Uterus (tissue), 4 donors: ENCODE measurements around the gene TUBB1. TPM values are rescaled to one million over a fixed set of nuclear protein-coding genes. Genes with fewer than 3 reads are reported as not detected.

Source experiments
- DNase-seq, 2 donors: peaks; one replicate each; pipeline ENCODE4 v3.0.0-alpha.2; 2019 to 2020
- H3K27ac ChIP-seq, 2 donors: fragments of 200-600 bp; sonication (generic); 1 replicate in 1 of 2; 2 replicates in 1 of 2; pipeline ENCODE4 v1.5.1; 2016 to 2018
- H3K27me3 ChIP-seq, 2 donors: fragments of 200-600 bp; sonication (generic); one replicate each; pipeline ENCODE4 v1.5.1; 2018 to 2019; ENCODE audit warnings: control low read depth in 1 of 2
- H3K36me3 ChIP-seq, 2 donors: fragments of 200-600 bp; sonication (generic); one replicate each; pipeline ENCODE4 v1.5.1; 2019; ENCODE audit warnings: control low read depth in 1 of 2
- H3K4me1 ChIP-seq, 2 donors: fragments of 200-600 bp; sonication (generic); one replicate each; pipeline ENCODE4 v1.5.1; 2018 to 2019; ENCODE audit warnings: control low read depth in 1 of 2
- H3K4me3 ChIP-seq, 2 donors: fragments of 200-600 bp; sonication (generic); 1 replicate in 1 of 2; 2 replicates in 1 of 2; pipeline ENCODE4 v1.5.1; 2018 to 2019; ENCODE audit warnings: mild to moderate bottlenecking in 1 of 2
- H3K9me3 ChIP-seq, 2 donors: fragments of 200-600 bp; sonication (generic); one replicate each; pipeline ENCODE4 v1.5.1; 2019; ENCODE audit warnings: control low read depth in 1 of 2
- CTCF ChIP-seq, 4 experiments: fragments of 200-600 bp in 2 of 4; fragments of 450-650 bp in 2 of 4; sonication (generic) in 2 of 4; IDR thresholded peaks; one replicate each; pipeline ENCODE4 v1.5.1; 2016 to 2019; ENCODE audit warnings: antibody characterized with exemption in 4 of 4, mild to moderate bottlenecking in 2 of 4, moderate library complexity in 1 of 4
- POLR2A ChIP-seq, 2 donors: fragments of 450-650 bp; IDR thresholded peaks; one replicate each; pipeline ENCODE4 v1.6.1; 2016; ENCODE audit warnings: antibody characterized with exemption in 2 of 2, mild to moderate bottlenecking in 1 of 2, moderate library complexity in 1 of 2
- intact Hi-C: fragments of 100-400 bp; cut with DNase I; formaldehyde crosslinking; loops from one replicate; pipeline ENCODE4 v1.15.1; 2023; ENCODE audit warnings: low total_unique reads
- total RNA-seq, 4 donors: library from RNA; depleted of rRNA in 3 of 4; stranded (reverse); fragments of >200 nt in 3 of 4; gene quantifications; one replicate each; pipeline versions ENCODE4 v1.1.0 to v1.2.4, GENCODE V29; 2014 to 2023
- donor health status: DM: yes; HTN: yes; CAD: no.

TUBB1 gene
- total RNA-seq, 4 donors from 2014 or later, result 0.26 to 0.48 TPM; not detected in 2

GRCh38 chr20:59014680-59015389, 4.4 kb upstream of the TUBB1 start:
- no peak for DNase-seq
- H3K4me1 ChIP-seq, result no peaks in the 10 kb centered on the region
- H3K9me3 ChIP-seq, result no peaks in the 10 kb centered on the region
- no peaks in the 10 kb centered on the region for H3K27me3 ChIP-seq
- no peaks in the 10 kb centered on the region for H3K36me3 ChIP-seq
- TF ChIP-seq POLR2A (IDR thresholded peaks at IDR 0.05) (no peak), CTCF (IDR thresholded peaks at IDR 0.05) (no peak)
- intact Hi-C loops, result no loop called here
- no peak overlapping the region for H3K27ac ChIP-seq
- no peak overlapping the region for H3K4me3 ChIP-seq

- H3K4me3 ChIP-seq, result no peak overlapping the region
- H3K4me1 ChIP-seq, result no peaks in the 10 kb centered on the region
- intact Hi-C loops, result no loop called here
- H3K27me3 ChIP-seq, result no peaks in the 10 kb centered on the region
- DNase-seq, result no peak
- no peak overlapping the region for H3K27ac ChIP-seq
- no peaks in the 10 kb centered on the region for H3K36me3 ChIP-seq
- TF ChIP-seq POLR2A (IDR thresholded peaks at IDR 0.05) (no peak), CTCF (IDR thresholded peaks at IDR 0.05) (no peak)
- H3K9me3 ChIP-seq, result no peaks in the 10 kb centered on the region
Measured at GRCh38 chr20:59015411-59015810, 3.8 kb upstream of the TUBB1 start.

GRCh38 chr20:59015812-59016711, 3.2 kb upstream of the TUBB1 start:
- Histone ChIP-seq H3K9me3 (no peaks in the 10 kb centered on the region), H3K27ac (no peak overlapping the region), H3K4me3 (no peak overlapping the region), H3K27me3 (no peaks in the 10 kb centered on the region), H3K4me1 (no peaks in the 10 kb centered on the region), H3K36me3 (no peaks in the 10 kb centered on the region)
- intact Hi-C loops, result no loop called here
- DNase-seq, result no peak
- TF ChIP-seq CTCF (IDR thresholded peaks at IDR 0.05) (no peak), POLR2A (IDR thresholded peaks at IDR 0.05) (no peak)

GRCh38 chr20:59016795-59017492, 2.3 kb upstream of the TUBB1 start:
- intact Hi-C loops, result no loop called here
- no peaks in the 10 kb centered on the region for H3K9me3 ChIP-seq
- DNase-seq, result no peak
- H3K4me3 ChIP-seq, result no peak overlapping the region
- H3K27ac ChIP-seq, result no peak overlapping the region
- H3K4me1 ChIP-seq, result no peaks in the 10 kb centered on the region
- H3K36me3 ChIP-seq, result no peaks in the 10 kb centered on the region
- no peaks in the 10 kb centered on the region for H3K27me3 ChIP-seq
- TF ChIP-seq POLR2A (IDR thresholded peaks at IDR 0.05), result no peak
- TF ChIP-seq CTCF (IDR thresholded peaks at IDR 0.05), result no peak
